Stimulated activated naive CD4-positive, alpha-beta T cell (primary cell): ENCODE data around the gene PTPN6.

Experiments used
- DNase-seq, 6 experiments: peaks; one replicate each; lab custom pipeline; 2025; lab: John Stamatoyannopoulos, UW

Gene PTPN6

GRCh38 chr12:6956021-6956727, 5.0 kb downstream of the PTPN6 start:
- no peak for DNase-seq

- no peak for DNase-seq
Observed at GRCh38 chr12:6957151-6957701, 6.1 kb downstream of the PTPN6 start.

- peak in 1 of 6 experiments; percentile 40 for DNase-seq
Observed at GRCh38 chr12:6957741-6958608, 6.8 kb downstream of the PTPN6 start.

GRCh38 chr12:6958609-6959057, 7.5 kb downstream of the PTPN6 start:
- no peak for DNase-seq

DNA sequence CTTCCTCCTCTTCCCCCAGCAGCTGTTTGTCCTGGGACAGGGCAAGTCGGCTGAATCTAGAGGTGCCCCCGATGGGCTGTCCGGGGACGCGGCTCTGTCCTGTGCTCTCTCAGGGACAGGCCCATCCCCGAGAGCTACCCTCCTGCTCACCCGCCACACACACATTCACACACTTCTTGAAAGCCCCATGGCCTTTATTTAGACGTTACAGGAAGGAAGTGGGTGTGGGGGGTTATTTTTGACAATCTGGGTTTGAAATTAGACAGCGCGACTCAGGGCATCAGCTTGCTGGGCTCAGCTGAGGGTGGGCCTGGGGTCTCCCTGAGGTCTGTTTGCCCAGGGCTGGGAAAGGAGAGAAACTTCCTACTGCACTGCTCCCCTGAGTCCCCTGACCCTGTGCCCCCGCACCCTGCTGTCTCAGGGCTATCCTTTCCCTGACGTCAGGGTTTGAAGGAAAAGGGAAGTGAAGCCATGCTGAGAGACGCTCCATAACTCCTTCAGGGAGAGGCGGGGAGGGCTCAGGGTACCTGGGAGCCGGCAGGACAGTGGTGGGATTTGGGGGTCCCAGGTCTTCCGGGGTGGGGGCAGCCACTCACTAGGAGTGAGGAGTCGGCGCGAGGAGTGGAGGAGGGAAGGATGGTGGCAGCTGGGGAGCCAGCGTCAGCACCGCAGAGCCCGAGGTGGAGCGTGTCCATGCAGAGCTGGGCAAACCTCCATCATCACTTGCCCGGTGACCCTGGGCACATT, 8.1 kb downstream of the PTPN6 start:
- DNase-seq: peak; percentile 58 to 84 (median 74)

GRCh38 chr12:6959805-6960592, 8.8 kb downstream of the PTPN6 start:
- no peak for DNase-seq

DNA sequence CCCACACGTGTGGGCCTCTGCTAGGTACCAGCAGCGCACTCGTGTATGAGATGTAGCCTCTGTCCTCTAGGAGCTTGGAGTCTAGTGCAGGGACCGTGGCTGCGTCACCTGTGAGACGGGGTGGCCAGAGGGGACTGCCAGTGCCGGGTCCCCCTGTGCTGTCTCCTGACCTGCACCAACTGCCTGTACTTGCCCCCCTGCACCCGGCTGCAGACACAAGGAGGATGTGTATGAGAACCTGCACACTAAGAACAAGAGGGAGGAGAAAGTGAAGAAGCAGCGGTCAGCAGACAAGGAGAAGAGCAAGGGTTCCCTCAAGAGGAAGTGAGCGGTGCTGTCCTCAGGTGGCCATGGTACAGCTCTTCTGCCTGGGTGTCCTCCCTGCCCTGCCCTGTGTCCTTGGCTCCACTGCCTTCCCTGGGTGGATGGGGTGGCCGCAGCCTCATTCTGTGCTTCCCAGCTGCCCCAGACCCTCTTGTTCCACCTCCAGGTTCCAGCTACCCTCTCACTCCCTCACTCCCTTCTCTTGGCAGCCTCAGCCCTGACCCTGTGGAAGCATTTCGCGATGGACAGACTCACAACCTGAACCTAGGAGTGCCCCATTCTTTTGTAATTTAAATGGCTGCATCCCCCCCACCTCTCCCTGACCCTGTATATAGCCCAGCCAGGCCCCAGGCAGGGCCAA, 9.6 kb downstream of the PTPN6 start:
- peak in 1 of 6 experiments; percentile 51 for DNase-seq

DNA sequence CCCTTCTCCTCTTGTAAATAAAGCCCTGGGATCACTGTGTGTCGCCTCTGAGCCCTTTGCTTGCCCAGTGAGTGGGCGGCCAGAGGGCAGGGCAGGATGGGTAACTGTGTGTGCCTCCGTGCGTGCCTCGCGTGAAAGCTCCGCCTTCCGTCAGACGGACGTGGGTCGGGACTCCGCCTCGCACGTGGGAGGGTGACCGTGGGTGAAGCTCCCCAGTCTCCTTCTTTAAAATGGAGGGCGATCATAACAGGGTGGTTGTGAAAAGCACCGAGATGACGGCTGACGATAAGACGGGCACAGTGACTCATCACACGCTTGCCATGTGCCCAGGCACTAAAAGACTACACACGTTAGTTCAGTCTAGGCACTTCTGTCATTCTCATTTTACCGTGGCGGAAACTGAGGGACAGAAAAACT, 10.1 kb downstream of the PTPN6 start:
- DNase-seq: peak; percentile 67 to 85 (median 76)

GRCh38 chr12:6961695-6962284, 10.6 kb downstream of the PTPN6 start:
- DNase-seq: peak in 2 of 6 experiments; percentile 49 to 67

- DNase-seq: no peak
Observed at GRCh38 chr12:6962285-6963015, 11.3 kb downstream of the PTPN6 start.

DNA sequence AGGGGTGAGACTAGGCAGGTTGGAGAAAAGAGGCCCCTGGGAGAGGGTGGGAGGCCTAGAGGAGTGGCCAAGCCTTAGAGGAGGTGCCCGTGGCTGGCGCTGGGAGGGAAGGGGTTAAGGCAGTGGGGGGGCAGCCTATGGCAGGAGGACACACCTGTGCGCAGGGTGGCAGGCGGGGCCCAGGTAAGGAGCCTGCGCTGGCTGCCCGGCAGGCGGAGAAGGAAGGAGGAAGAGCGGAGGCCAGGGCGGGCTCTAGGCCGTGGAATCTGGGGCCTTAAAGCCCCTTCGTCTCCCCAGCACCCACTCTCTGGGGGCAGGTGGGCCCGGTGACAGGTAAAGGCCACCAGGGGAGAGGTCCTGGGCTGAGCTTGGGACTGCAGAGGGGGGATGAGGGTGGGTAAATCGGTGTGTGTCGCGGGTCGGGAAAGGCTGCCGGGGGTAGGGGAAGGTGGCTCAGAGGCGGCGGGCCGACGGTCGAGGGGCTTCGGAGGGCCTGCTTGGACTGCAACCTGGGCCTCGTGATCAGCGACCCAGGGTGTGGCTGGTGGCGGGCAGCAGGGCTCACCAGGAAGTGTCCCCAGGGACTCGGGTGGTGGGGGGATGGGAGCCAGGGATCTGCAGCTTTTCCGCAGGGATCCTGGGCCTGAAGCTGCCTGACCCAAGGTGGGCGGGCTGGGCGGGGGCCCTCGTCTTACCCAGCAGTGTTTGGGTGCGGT, 12.0 kb downstream of the PTPN6 start:
- no peak for DNase-seq

- DNase-seq: no peak
Observed at GRCh38 chr12:6963791-6964413, 12.7 kb downstream of the PTPN6 start.

- no peak for DNase-seq
Observed at GRCh38 chr12:6964605-6965025, 13.5 kb downstream of the PTPN6 start.

GRCh38 chr12:6965026-6965661, 14.0 kb downstream of the PTPN6 start:
- DNase-seq: peak; percentile 73 to 91 (median 84)

DNA sequence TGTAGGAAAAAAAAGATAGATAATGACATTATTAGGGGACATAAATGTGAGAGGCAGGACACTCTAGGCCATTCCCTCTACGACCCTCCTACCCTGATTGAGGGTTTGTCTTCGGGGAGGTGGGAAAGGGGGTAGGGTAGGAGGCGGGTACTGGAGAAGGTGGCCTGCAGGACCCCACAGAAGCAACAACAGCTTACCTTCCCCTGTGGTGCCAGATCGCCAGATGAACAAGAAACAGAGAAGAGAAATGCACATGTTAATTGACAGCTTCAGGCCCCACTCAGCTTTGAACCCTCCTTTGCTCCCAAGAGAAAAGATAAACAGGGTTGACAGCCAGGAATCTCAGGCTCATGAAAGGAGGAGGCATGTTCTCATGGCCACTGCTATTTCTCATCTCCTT, 14.6 kb downstream of the PTPN6 start:
- no peak for DNase-seq

DNA sequence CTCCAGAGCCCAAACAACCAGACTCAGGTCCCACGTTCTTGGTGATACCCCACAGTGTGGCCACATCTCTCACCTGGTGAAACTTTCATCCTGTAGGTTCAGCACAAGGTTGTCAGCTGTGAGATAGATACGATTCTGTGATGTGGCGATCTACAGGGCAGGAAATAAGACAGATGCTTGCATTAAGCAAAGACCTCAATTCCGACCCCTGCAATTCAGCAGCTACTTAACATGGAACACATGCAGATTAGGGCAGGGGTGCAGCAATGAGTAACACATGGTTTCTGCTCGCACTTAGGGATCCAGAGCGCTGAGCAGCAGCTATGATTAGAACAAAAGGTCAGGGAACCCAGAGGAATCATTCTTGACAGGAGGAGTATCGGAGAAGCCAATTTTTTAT, 15.2 kb downstream of the PTPN6 start:
- DNase-seq: no peak

GRCh38 chr12:6967651-6968100, 16.5 kb downstream of the PTPN6 start:
- DNase-seq: no peak

- DNase-seq: no peak
Observed at GRCh38 chr12:6968426-6968825, 17.3 kb downstream of the PTPN6 start.
